ENCODE measurements around the gene NSUN4. TPM values are rescaled to one million over a fixed set of nuclear protein-coding genes. Genes with fewer than 3 reads are reported as not detected.
"Not testable (repeated sequence)": the region's sequence is repeated elsewhere in the genome, so short reads cannot be mapped to it uniquely, and the experiment has no call there.

The NSUN4 gene
- total RNA-seq, 1 experiment from 2014 or later, result 10.4 TPM

DNA sequence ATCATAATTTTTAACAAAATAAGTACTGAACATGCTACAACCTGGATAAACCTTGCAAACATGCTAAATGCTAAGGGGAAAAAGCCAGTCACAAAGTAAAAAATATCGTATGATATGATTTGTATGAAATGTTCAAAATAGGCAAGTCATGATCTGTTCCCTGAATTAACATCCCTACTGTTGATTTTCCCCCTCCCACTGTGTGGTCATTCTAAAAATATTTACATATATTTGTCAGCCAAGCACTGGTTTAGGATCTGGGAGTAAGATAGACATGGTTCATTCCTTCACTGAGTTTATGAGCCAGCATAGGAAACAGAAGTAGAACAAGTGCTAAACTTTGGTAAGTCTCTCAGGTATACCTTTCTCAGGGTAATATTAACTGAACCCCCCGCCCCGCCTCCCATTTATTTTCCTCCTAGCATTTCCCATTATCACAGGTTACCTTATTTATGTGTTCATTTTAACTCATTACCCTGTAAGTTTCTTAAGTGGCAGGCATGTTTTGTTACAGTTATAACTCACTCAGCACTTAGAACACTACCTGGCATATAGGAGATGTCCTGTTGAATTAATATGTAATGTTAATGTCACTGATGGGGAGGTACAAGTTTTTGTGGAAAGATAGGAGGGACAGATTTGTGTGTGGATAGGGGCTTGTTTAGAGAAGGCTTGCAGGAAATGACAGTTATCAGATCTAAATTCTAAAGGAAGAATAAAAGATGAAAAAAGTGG, 24.8 kb upstream of the NSUN4 start:
- DNase-seq, result no peak
- Histone ChIP-seq H3K4me3 (ENCODE audit: insufficient read depth, low read depth, low read length) (no peak overlapping the region), H3K27me3 (ENCODE audit: control insufficient read depth, insufficient read depth, low read length) (no peaks in the 10 kb centered on the region), H3K36me3 (replicated peaks; ENCODE audit: control insufficient read depth, insufficient read depth, low read length) (peaks cover 23% of the 10 kb centered on the region)

DNA sequence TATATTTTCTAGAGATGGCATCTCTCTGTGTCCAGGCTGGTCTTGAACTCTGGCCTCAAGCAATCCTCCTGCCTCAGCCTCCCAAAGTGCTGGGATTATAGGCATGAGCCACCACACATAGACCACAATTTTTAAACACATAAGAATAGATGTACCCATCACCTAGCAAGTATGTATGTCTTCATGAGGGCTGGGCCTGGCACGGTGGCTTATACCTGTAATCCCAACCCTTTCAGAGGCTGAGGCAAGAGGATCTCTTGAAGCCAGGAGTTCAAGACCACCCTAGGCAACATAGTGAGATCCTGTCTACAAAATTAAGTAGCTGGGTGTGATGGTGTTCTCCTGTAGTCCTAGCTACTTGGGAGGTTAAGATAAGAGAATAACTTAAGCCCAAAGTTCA, 23.3 kb upstream of the NSUN4 start:
- no peak for DNase-seq
- peaks cover 17% of the 10 kb centered on the region for H3K36me3 ChIP-seq (replicated peaks; ENCODE audit: control insufficient read depth, insufficient read depth, low read length)
- no peak overlapping the region for H3K4me3 ChIP-seq (ENCODE audit: insufficient read depth, low read depth, low read length)
- H3K27me3 ChIP-seq (ENCODE audit: control insufficient read depth, insufficient read depth, low read length), result no peaks in the 10 kb centered on the region

DNA sequence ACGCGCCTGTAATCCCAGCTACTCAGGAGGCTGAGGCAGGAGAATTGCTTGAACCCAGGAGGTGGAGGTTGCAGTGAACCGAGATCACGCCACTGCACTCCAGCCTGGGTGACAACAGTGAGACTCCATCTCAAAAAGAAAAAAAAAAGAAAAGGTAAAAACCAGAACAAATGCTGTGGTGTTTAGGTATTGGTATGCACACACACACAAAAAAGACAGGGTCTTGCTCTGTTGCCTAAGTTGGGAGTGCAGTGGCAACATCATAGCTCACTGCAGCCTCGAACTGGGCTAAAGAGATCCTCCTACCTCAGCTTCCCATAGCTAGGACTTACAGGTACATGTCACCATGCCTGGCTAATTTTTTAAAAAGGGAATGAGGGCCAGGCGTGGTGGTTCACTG, 21.3 kb upstream of the NSUN4 start:
- H3K27me3 ChIP-seq (ENCODE audit: control insufficient read depth, insufficient read depth, low read length); DNase-seq; H3K4me3 ChIP-seq (ENCODE audit: insufficient read depth, low read depth, low read length); H3K36me3 ChIP-seq (replicated peaks; ENCODE audit: control insufficient read depth, insufficient read depth, low read length): not testable (repeated sequence)

DNA sequence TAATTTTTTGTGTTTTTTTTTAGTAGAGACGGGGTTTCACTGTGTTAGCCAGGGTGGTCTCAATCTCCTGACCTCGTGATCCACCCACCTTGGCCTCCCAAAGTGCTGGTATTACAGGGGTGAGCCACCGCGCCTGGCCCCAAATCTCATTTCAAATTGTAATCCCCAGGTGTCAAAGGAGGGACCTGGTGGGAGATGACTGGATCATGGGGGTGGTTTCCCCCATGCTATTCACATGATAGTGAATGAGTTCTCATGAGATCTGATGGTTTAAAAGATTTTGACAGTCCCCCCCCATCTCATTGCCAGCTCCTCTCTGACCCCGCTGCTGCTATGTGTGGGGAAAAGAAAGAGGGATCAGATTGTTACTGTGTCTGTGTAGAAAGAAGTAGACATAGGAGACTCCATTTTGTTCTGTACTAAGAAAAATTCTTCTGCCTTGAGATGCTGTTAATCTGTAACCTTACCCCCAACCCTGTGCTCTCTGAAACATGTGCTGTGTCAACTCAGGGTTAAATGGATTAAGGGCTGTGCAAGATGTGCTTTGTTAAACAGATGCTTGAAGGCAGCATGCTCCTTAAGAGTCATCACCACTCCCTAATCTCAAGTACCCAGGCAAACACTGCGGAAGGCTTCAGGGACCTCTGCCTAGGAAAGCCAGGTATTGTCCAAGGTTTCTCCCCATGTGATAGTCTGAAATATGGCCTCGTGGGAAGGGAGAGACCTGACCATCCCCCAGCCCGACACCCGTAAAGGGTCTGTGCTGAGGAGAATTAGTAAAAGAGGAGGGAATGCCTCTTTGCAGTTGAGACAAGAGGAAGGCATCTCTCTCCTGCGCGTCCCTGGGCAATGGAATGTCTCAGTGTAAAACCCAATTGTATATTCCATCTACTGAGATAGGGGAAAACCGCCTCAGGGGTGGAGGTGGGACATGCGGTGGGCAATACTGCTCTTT, 20.4 kb upstream of the NSUN4 start:
- H3K4me3 ChIP-seq (ENCODE audit: insufficient read depth, low read depth, low read length); DNase-seq: not testable (repeated sequence)

DNA sequence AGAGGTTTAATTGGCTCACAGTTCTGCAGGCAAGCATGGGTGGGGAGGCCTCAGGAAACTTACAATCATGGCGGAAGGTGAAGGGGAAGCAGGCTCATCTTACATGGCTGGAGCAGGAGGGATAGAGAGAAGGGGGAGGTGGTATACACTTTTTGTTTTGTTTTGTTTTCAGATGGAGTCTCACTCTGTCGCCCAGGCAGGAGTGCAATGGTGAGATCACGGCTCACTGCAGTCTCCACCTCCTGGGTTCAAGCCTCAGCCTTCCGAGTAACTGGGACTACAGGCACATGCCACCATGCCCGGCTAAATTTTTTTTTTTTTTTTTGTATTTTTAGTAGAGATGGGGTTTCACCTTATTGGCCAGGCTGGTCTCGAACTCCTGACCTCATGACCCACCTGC, 18.4 kb upstream of the NSUN4 start:
- not testable (repeated sequence) for H3K4me3 ChIP-seq (ENCODE audit: insufficient read depth, low read depth, low read length); DNase-seq; H3K27me3 ChIP-seq (ENCODE audit: control insufficient read depth, insufficient read depth, low read length); H3K36me3 ChIP-seq (replicated peaks; ENCODE audit: control insufficient read depth, insufficient read depth, low read length)

More for the DNA sequence above, 20.4 kb upstream of the NSUN4 start:
- not testable (repeated sequence) for H3K27me3 ChIP-seq (ENCODE audit: control insufficient read depth, insufficient read depth, low read length); H3K36me3 ChIP-seq (replicated peaks; ENCODE audit: control insufficient read depth, insufficient read depth, low read length)

DNA sequence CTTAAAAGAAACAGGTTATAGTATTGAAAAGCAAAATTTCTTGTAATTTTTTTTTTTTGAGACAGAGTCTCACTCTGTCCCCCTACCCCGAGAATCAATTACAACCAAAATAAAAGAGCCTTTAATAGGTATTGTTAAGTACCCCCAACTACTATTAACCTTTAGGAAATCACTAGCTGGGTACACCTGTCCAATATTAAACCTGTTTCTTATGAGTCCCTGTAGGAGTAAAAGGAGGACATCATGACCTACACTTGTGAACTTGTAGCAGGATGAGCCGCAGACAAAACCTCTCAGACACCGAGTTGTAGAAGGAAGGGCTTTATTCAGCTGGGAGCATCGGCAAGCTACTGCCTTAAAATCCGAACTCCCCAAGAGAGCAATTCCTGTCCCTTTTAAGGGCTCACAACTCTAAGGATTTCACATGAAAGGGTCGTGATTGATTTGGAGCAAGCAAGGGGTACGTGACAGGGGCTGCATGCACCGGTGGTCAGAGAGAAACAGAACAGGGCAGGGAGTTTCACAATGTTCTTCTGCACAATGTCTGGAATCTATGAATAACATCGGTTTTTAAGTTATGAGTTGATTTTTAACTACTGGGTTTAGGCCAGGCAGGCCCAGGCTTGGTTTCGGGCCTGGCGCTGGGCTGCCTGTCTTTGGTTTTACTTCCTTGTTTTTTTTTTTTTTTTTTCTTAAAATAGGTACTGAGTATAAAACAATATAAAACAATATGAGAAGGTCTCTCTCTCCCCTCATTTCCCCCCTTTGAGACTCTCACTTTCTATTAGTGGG, 15.1 kb upstream of the NSUN4 start:
- not testable (repeated sequence) for H3K4me3 ChIP-seq (ENCODE audit: insufficient read depth, low read depth, low read length); DNase-seq; H3K36me3 ChIP-seq (replicated peaks; ENCODE audit: control insufficient read depth, insufficient read depth, low read length); H3K27me3 ChIP-seq (ENCODE audit: control insufficient read depth, insufficient read depth, low read length)

DNA sequence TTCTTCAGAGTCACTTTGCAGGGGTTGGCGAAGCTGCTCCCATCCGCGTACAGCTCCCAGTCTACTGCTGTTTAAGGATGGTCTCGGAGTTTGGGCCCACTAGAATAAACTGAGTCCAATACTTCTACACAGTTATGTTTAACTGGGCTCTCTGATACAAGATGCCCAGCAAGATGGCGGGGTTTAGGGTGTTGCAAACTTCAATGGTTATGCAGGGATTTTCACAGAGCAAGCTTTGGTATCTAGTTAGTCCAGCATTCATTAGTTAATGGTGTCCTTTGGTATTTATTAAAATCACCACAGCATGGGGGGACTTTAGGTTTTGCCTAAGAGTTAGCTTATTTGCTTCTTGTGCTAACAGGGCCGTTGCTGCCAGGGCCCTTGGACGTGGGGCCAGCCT, 12.4 kb upstream of the NSUN4 start:
- DNase-seq; H3K27me3 ChIP-seq (ENCODE audit: control insufficient read depth, insufficient read depth, low read length); H3K36me3 ChIP-seq (replicated peaks; ENCODE audit: control insufficient read depth, insufficient read depth, low read length); H3K4me3 ChIP-seq (ENCODE audit: insufficient read depth, low read depth, low read length): not testable (repeated sequence)

DNA sequence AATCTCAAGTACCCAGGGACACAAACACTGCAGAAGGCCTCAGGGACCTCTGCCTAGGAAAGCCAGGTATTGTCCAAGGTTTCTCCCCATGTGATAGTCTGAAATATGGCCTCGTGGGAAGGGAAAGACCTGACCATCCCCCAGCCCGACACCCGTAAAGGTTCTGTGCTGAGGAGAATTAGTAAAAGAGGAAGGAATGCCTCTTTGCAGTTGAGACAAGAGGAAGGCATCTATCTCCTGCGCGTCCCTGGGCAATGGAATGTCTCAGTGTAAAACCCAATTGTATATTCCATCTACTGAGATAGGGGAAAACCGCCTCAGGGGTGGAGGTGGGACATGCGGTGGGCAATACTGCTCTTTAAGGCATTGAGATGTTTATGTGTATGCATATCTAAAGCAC, 10.8 kb upstream of the NSUN4 start:
- not testable (repeated sequence) for H3K4me3 ChIP-seq (ENCODE audit: insufficient read depth, low read depth, low read length); DNase-seq; H3K36me3 ChIP-seq (replicated peaks; ENCODE audit: control insufficient read depth, insufficient read depth, low read length); H3K27me3 ChIP-seq (ENCODE audit: control insufficient read depth, insufficient read depth, low read length)

DNA sequence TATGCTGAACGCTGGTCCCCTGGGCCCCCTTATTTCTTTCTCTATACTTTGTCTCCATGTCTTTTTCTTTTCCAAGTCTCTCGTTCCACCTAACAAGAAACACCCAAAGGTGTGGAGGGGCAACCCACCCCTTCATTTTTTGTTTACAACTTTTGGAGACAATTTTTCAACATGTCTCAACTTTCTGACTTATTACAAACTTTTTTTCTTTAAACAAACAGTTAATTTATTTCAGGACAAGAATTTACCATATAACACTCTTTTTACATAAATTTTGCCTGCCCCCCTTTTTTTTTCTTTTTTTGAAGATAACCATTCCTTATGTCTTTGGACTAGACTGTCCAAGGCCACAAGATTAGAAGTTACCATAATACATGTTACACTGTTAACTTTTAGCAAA, 10.2 kb upstream of the NSUN4 start:
- H3K4me3 ChIP-seq (ENCODE audit: insufficient read depth, low read depth, low read length); H3K27me3 ChIP-seq (ENCODE audit: control insufficient read depth, insufficient read depth, low read length); DNase-seq; H3K36me3 ChIP-seq (replicated peaks; ENCODE audit: control insufficient read depth, insufficient read depth, low read length): not testable (repeated sequence)

DNA sequence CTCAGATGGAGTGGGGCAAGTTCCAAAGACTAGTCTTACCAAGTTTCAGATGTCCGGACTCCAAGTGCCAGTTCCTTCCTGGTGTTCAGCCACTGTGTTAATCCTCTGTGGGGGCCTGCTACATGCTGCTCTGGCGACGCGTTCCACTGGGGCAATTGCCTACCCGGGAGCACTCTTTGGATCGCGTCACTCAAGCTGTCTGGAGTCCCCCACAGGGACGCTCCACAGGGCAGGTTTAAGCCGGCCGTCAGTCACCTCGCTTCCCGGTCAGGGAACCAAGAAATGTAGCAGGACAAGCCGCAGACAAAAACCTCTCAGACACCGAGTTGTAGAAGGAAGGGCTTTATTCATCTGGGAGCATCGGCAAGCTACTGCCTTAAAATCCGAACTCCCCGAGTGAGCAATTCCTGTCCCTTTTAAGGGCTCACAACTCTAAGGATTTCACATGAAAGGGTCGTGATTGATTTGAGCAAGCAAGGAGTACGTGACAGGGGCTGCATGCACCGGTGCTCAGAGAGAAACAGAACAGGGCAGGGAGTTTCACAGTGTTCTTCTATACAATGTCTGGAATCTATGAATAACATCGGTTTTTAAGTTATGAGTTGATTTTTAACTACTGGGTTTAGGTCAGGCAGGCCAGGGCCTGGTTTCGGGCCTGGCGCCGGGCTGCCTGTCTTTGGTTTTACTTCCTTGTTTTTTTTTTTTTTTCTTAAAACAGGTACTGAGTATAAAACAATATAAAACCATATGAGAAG, 8.6 kb upstream of the NSUN4 start:
- not testable (repeated sequence) for H3K4me3 ChIP-seq (ENCODE audit: insufficient read depth, low read depth, low read length); H3K27me3 ChIP-seq (ENCODE audit: control insufficient read depth, insufficient read depth, low read length); H3K36me3 ChIP-seq (replicated peaks; ENCODE audit: control insufficient read depth, insufficient read depth, low read length)
- DNase-seq, result peak; percentile 15

DNA sequence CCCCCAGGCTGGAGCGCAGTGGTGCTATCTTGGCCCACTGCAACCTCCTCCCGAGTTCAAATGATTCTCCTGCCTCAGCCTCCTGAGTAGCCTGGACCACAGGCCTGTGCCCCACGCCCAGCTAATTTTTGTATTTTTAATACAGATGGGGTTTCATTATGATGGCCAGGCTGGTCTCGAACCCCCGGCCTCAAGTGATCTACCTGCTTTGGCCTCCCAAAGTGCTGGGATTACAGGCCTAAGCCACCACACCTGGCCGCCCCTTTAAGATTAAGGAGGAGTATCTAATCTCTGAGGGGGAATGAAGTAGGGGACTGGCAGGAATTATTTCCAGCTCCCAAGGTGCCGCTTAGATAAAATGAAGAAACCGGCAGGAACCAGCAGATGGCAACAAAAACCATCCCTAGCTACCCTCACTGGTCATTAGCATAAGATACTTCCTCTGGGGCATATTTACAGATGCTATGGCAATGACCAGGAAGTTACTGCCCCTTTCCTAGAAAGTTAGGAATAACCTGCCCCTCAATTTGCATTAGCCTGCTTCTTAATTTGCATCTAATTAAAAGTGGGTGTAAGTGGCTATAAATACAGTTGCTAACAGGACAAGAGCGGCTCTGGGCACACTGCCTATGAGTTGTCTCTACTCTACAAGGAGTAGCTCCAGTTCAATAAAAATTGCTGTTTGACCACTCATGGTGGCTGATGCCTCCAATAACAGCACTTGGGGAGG, 7.1 kb upstream of the NSUN4 start:
- Histone ChIP-seq H3K36me3 (replicated peaks; ENCODE audit: control insufficient read depth, insufficient read depth, low read length) (no peaks in the 10 kb centered on the region), H3K27me3 (ENCODE audit: control insufficient read depth, insufficient read depth, low read length) (no peaks in the 10 kb centered on the region), H3K4me3 (ENCODE audit: insufficient read depth, low read depth, low read length) (no peak overlapping the region)
- DNase-seq, result peak; percentile 84

DNA sequence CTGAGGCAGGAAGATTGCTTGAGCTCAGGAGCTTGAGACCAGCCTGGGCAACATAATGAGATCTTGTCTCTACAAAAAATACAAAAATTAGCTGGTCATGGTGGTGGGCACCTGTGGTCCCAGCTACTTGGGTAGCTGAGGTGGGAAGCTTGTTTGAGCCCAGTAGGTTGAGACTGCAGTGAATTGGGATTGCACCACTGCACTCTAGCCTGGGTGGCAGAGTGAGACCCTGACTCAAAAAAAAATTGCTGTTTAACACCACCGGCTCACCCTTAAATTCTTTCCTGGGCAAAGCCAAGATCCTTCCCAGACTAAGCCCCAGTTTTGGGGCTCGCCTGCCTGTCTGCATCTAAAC, 6.6 kb upstream of the NSUN4 start:
- Histone ChIP-seq H3K27me3 (ENCODE audit: control insufficient read depth, insufficient read depth, low read length) (no peaks in the 10 kb centered on the region), H3K4me3 (ENCODE audit: insufficient read depth, low read depth, low read length) (no peak overlapping the region), H3K36me3 (replicated peaks; ENCODE audit: control insufficient read depth, insufficient read depth, low read length) (no peaks in the 10 kb centered on the region)
- DNase-seq, result no peak

DNA sequence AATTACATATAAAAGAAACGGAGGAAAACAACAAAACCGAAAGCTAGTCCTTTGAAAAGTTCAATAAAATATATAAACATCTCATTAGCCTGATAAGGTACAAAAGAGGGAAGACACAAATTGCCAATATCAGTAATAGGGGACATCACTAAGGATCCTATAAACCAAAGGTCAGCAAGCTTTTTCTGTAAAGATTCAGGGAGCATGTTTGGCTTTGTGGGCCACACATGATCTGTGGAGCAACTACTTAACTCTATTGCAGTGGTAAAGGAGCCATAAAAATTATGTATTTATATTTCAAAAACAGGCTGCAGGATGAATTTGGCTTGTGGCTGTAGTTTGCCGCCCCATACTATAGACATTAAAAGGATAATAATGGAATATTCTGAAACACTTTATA, 5.5 kb upstream of the NSUN4 start:
- Histone ChIP-seq H3K4me3 (ENCODE audit: insufficient read depth, low read depth, low read length) (no peak overlapping the region), H3K36me3 (replicated peaks; ENCODE audit: control insufficient read depth, insufficient read depth, low read length) (no peaks in the 10 kb centered on the region), H3K27me3 (ENCODE audit: control insufficient read depth, insufficient read depth, low read length) (no peaks in the 10 kb centered on the region)
- no peak for DNase-seq
